ENCODE results near the gene STK35.

The STK35 gene

GRCh38 chr20:2114127-2114959 is 12.7 kb downstream of the STK35 start:
- DNase-seq (ENCODE audit: low read depth), result no peak
- H3K4me3 ChIP-seq (ENCODE audit: control insufficient read depth, low read depth, low read length), result no peak overlapping the region
- no peak for TF ChIP-seq CTCF (conservative IDR thresholded peaks at IDR 0.05; ENCODE audit: control insufficient read depth, insufficient read depth, low read depth, low read length)

- no peak overlapping the region for H3K4me3 ChIP-seq (ENCODE audit: control insufficient read depth, low read depth, low read length)
- TF ChIP-seq CTCF (conservative IDR thresholded peaks at IDR 0.05; ENCODE audit: control insufficient read depth, insufficient read depth, low read depth, low read length), result no peak
- DNase-seq (ENCODE audit: low read depth), result peak; percentile 52
Measured at GRCh38 chr20:2114990-2115681, 13.5 kb downstream of the STK35 start.

- no peak for DNase-seq (ENCODE audit: low read depth)
- no peak overlapping the region for H3K4me3 ChIP-seq (ENCODE audit: control insufficient read depth, low read depth, low read length)
- no peak for TF ChIP-seq CTCF (conservative IDR thresholded peaks at IDR 0.05; ENCODE audit: control insufficient read depth, insufficient read depth, low read depth, low read length)
Measured at GRCh38 chr20:2116170-2116940, 14.7 kb downstream of the STK35 start.

GRCh38 chr20:2118783-2119182 is 17.2 kb downstream of the STK35 start:
- no peak for DNase-seq (ENCODE audit: low read depth)
- H3K4me3 ChIP-seq (ENCODE audit: control insufficient read depth, low read depth, low read length), result no peak overlapping the region
- TF ChIP-seq CTCF (conservative IDR thresholded peaks at IDR 0.05; ENCODE audit: control insufficient read depth, insufficient read depth, low read depth, low read length), result no peak

- no peak overlapping the region for H3K4me3 ChIP-seq (ENCODE audit: control insufficient read depth, low read depth, low read length)
- DNase-seq (ENCODE audit: low read depth), result peak; percentile 90
- no peak for TF ChIP-seq CTCF (conservative IDR thresholded peaks at IDR 0.05; ENCODE audit: control insufficient read depth, insufficient read depth, low read depth, low read length)
Measured at GRCh38 chr20:2122936-2123335, 21.3 kb downstream of the STK35 start.

- no peak for TF ChIP-seq CTCF (conservative IDR thresholded peaks at IDR 0.05; ENCODE audit: control insufficient read depth, insufficient read depth, low read depth, low read length)
- H3K4me3 ChIP-seq (ENCODE audit: control insufficient read depth, low read depth, low read length), result no peak overlapping the region
- no peak for DNase-seq (ENCODE audit: low read depth)
Measured at GRCh38 chr20:2123720-2124119, 22.1 kb downstream of the STK35 start.

Data from fibroblast of mammary gland (primary cell).